DND-41 (cell line): ENCODE data around the gene SNAI3.

Experiments used
- CTCF ChIP-seq: IDR thresholded peaks from 2 replicates; pipeline ENCODE4 v1.5.1; 2012; ENCODE audit warnings: borderline replicate concordance, low read length, moderate library complexity, mild to moderate bottlenecking; ENCODE audit not compliant: poor library complexity, severe bottlenecking; ENCODE audit errors: extremely low read depth
- EZH2 ChIP-seq: IDR thresholded peaks from 3 replicates; pipeline ENCODE4 v1.6.1; 2012; ENCODE audit warnings: borderline replicate concordance, low read depth, mild to moderate bottlenecking, moderate library complexity, low read length, inconsistent platforms; ENCODE audit not compliant: severe bottlenecking

- TF ChIP-seq CTCF (no peak), EZH2 (no peak)
Observed at GRCh38 chr16:88633684-88634140, 52.6 kb downstream of the SNAI3 start.
